Upper lobe of left lung (tissue), 4 donors: Measurements from ENCODE around the gene ACTL6B.

Experiments used
- POLR2A ChIP-seq, 4 donors: fragments of 450-650 bp; IDR thresholded peaks; one replicate each; pipeline ENCODE4 v1.5.1; 2016 to 2017; ENCODE audit warnings: antibody characterized with exemption in 4 of 4, mild to moderate bottlenecking in 2 of 4
- POLR2AphosphoS5 ChIP-seq, 2 donors: sonication (generic); formaldehyde crosslinking; IDR thresholded peaks; one replicate each; pipeline ENCODE4 v1.5.1; 2017; ENCODE audit warnings: antibody characterized with exemption in 2 of 2
- TF ChIP-seq, protein P1 (sequence below), 6 experiments: fragments of 450-650 bp in 4 of 6; fragments of 200-600 bp in 2 of 6; sonication (generic) in 2 of 6; IDR thresholded peaks; one replicate each; pipeline ENCODE4 v1.5.1; 2016 to 2019; ENCODE audit warnings: antibody characterized with exemption in 6 of 6

DNA sequence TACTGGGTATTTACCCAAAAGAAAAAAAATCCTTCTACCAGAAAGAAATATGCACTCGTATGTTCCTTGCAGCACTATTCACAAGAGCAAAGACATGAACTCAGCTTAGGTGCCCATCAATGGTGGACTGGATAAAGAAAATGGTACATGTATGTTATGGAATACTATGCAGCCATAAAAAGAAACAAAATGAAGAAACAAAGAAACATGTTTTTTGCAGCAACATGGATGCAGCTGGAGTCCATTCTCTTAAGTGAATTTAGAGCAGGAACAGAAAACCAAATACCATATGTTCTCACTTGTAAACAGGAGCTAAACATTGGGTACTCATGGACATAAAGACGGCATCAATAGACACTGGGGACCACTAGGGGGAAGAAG is 11.8 kb upstream of the ACTL6B start:
- TF ChIP-seq POLR2A (IDR thresholded peaks at IDR 0.05) (no peak), POLR2AphosphoS5 (IDR thresholded peaks at IDR 0.05) (no peak)
- TF ChIP-seq, protein P1, sequence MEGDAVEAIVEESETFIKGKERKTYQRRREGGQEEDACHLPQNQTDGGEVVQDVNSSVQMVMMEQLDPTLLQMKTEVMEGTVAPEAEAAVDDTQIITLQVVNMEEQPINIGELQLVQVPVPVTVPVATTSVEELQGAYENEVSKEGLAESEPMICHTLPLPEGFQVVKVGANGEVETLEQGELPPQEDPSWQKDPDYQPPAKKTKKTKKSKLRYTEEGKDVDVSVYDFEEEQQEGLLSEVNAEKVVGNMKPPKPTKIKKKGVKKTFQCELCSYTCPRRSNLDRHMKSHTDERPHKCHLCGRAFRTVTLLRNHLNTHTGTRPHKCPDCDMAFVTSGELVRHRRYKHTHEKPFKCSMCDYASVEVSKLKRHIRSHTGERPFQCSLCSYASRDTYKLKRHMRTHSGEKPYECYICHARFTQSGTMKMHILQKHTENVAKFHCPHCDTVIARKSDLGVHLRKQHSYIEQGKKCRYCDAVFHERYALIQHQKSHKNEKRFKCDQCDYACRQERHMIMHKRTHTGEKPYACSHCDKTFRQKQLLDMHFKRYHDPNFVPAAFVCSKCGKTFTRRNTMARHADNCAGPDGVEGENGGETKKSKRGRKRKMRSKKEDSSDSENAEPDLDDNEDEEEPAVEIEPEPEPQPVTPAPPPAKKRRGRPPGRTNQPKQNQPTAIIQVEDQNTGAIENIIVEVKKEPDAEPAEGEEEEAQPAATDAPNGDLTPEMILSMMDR (IDR thresholded peaks at IDR 0.05), result no peak
